GM23248 (cell line): ENCODE results near the gene PM20D1.

Experiments
- EZH2 ChIP-seq: fragments of 200-600 bp; sonication (generic); IDR thresholded peaks from 2 replicates; pipeline ENCODE4 v1.6.1; 2018; ENCODE audit warnings: antibody characterized with exemption, mild to moderate bottlenecking; ENCODE audit not compliant: insufficient read depth, poor library complexity, severe bottlenecking
- EZH2phosphoT487 ChIP-seq: fragments of 200-600 bp; sonication (generic); IDR thresholded peaks from 2 replicates; pipeline ENCODE4 v1.6.1; 2018; ENCODE audit warnings: antibody characterized with exemption, moderate library complexity, mild to moderate bottlenecking, low read depth; ENCODE audit not compliant: insufficient read depth

GRCh38 chr1:205896351-205896750 is 46.4 kb upstream of the PM20D1 start:
- TF ChIP-seq EZH2phosphoT487 (no peak), EZH2 (no peak)
